Stimulated activated CD8-positive, alpha-beta memory T cell treated with anti-CD3 and anti-CD28 coated beads, Interleukin-7, amount 100 ng/mL, for 4 hours (primary cell): ENCODE results near the gene NEDD4L.
"Not testable (repeated sequence)": the region's sequence is repeated elsewhere in the genome, so short reads cannot be mapped to it uniquely, and the experiment has no call there.

Source experiments
- DNase-seq, 2 donors: peaks; one replicate each; pipeline ENCODE4 v3.0.0-alpha.2; 2020; ENCODE audit warnings: low read depth in 2 of 2

The NEDD4L gene

GRCh38 chr18:58043491-58044369, at the start of gene NEDD4L:
NEDD4L (plus strand) TSS chr18:58044226; CDS start chr18:58044661, 435 bp downstream.
- peak; percentile 77 to 78 for DNase-seq

- no peak for DNase-seq
Observed at GRCh38 chr18:57995331-57995730, 48.7 kb upstream of the NEDD4L start.

GRCh38 chr18:57996894-57997293, 47.1 kb upstream of the NEDD4L start:
- not testable (repeated sequence) for DNase-seq

- no peak for DNase-seq
Observed at GRCh38 chr18:57997820-57998219, 46.2 kb upstream of the NEDD4L start.

GRCh38 chr18:57998461-57998860, 45.6 kb upstream of the NEDD4L start:
- no peak for DNase-seq

- DNase-seq, result no peak
Observed at GRCh38 chr18:58004317-58004716, 39.7 kb upstream of the NEDD4L start.

GRCh38 chr18:58005011-58005410, 39.0 kb upstream of the NEDD4L start:
- DNase-seq, result no peak

- no peak for DNase-seq
Observed at GRCh38 chr18:58005885-58006523, 38.0 kb upstream of the NEDD4L start.

- no peak for DNase-seq
Observed at GRCh38 chr18:58009166-58009565, 34.9 kb upstream of the NEDD4L start.

GRCh38 chr18:58010265-58010664, 33.8 kb upstream of the NEDD4L start:
- no peak for DNase-seq

- DNase-seq, result no peak
Observed at GRCh38 chr18:58012356-58012755, 31.7 kb upstream of the NEDD4L start.

- DNase-seq, result no peak
Observed at GRCh38 chr18:58013241-58014211, 30.5 kb upstream of the NEDD4L start.

- no peak for DNase-seq
Observed at GRCh38 chr18:58015065-58015780, 28.8 kb upstream of the NEDD4L start.

- no peak for DNase-seq
Observed at GRCh38 chr18:58017267-58017666, 26.8 kb upstream of the NEDD4L start.

- DNase-seq, result no peak
Observed at GRCh38 chr18:58020567-58021107, 23.4 kb upstream of the NEDD4L start.

- DNase-seq, result no peak
Observed at GRCh38 chr18:58021504-58021903, 22.5 kb upstream of the NEDD4L start.

GRCh38 chr18:58023108-58023507, 20.9 kb upstream of the NEDD4L start:
- no peak for DNase-seq

GRCh38 chr18:58024139-58024538, 19.9 kb upstream of the NEDD4L start:
- no peak for DNase-seq

- DNase-seq, result no peak
Observed at GRCh38 chr18:58025205-58025604, 18.8 kb upstream of the NEDD4L start.

GRCh38 chr18:58025733-58026132, 18.3 kb upstream of the NEDD4L start:
- no peak for DNase-seq

- DNase-seq, result no peak
Observed at GRCh38 chr18:58026395-58026794, 17.6 kb upstream of the NEDD4L start.
